RPMI8226 (cell line): ENCODE measurements around the gene MPST.
A peak's percentile ranks its signal among the peaks of the same experiment; 100 is the strongest.

Experiments used
- DNase-seq: peaks from one replicate; pipeline ENCODE4 v3.0.0-alpha.2; 2015

MPST gene

DNA sequence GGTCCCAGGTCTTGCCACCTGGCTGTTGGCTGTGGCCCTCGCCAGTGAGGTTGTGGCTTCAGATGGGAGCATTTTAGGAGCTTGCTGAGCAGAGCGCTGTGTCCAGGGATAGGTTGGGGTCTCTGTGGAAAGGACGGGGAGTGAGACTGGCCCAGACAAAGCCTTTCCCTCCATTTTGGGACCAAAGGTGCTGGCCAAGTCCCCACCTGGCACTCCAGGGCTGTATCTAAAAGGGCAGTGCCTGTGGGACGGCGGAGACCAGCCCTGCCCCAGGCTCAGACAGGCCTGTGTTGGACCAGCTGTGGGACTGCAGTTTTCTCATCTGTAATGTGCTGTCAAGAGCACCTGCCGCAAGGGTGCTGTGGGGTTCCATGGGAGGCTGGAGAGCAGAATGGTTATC is 27.0 kb downstream of the MPST start:
- DNase-seq = no peak

DNA sequence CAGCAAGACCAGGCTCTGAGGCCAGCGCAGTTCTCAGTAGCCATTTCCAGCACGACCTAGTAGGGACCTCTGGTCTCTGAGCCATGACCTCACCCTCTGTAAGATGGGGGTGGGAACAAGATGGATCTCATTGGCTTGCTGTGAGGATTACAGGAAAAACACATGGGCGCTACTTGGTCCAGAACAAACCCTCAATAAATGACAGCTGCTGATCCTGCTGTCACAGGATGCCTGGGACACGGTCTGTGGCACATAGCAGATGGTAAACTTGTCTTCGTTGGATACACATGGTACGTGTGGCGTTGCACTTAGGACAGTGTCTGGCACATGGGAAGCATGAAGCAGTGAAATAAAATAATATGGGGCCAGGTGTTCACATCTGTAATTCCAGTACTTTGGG is 27.5 kb downstream of the MPST start:
- DNase-seq = no peak

DNA sequence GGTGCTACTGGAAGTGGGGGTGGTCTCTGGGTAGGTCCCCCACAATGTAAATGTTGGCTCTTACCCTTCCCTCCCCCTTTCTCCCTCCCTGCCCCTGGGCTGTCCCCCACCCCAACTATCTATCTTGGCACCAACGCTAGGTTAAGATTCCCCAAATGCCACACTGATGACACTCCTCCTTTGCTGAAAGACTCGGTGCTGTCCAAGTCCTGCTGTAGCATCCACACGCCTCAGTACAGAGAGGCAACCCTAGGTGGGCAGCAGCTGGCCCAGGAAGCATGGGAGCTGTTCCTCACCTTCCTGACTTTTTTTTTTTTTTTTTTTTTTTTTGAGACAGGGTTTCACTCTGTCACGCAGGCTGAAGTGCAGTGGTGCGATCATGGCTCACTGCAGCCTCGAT is 28.6 kb downstream of the MPST start:
- no peak for DNase-seq

DNA sequence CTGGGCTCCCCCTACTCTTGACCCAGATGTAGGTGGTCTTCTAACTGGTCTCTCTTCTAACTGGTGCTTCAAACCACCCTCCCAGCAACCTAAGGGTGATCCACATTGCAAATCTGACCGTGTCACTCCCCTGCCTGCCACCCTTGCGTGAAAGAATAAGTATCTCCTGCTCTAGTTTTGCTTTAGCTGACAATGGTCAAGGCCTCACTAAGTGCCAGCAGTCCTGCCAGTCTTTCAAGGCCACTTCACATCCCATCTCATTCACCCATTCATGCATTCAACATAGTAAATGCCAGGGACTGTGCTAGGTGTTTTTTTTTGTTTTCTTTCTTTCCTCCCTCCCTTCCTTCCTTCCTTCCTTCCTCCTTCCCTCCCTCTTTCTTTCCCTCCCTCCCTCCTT is 29.7 kb downstream of the MPST start:
- no peak for DNase-seq

DNA sequence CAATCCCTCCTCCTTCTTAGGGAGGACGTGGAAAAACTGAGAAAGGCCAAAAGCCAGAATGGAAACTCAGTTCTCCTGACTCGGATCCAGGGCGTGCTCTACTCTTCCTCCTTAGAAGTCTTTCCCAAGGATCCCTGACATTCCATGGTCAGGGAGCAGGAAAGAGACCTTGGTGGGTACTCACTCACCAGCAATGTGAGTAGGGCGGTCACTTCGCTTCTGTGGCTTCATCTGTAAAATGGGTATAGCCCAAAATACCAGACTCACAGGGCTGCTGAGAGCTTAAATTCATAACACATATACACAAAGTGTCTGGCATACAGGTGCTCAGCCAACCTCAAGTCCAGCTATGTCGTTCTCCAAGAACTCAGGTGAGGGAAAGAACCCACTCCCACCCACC is 31.4 kb downstream of the MPST start:
- DNase-seq = no peak

DNA sequence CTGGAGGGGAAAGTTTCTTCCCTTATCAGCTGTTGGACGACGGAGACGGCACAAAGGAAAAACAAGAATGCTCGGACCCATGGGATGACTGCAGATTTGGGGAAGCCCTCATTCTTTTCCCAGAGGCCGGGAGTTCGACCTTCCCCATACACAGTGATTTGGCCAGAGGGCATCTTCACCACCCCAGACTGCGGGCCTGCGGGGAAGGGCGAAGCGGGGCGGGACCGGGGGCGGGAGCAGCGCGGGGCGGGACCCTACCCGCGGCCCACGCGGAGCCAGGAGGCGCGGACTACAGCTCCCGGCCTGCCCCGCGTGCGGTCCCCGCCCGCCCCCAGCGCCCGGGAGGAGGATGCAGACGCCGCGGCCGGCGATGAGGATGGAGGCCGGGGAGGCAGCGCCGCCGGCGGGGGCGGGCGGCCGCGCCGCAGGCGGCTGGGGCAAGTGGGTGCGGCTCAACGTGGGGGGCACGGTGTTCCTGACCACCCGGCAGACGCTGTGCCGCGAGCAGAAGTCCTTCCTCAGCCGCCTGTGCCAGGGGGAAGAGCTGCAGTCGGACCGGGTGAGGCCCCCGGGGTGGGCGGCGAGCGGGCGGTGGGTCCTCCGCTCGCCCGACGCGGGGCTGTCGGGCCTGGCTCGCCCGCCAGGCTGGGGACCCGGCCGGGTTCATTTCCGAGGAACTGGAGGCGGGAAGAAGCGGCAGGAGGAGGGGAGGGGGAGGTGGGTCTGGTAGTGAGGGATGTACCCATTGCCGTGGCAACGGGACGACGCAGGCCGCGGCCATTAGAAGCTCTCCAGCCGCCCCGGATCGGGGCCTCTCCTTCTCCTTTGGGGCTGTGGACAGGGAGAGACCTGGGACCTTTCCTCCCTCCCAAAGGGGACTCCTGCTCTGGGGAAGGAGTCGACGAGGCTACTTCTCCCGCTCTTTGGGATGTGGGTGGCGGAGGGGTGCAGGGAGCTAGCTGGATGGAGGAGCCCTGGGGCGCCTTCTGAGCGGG is 32.1 kb downstream of the MPST start, which contains the start of gene KCTD17:
KCTD17 (plus strand) TSS at position 352 of the 995 bp plus-strand sequence; CDS start at position 371, 19 bp downstream.
- DNase-seq = peak; percentile 83

DNA sequence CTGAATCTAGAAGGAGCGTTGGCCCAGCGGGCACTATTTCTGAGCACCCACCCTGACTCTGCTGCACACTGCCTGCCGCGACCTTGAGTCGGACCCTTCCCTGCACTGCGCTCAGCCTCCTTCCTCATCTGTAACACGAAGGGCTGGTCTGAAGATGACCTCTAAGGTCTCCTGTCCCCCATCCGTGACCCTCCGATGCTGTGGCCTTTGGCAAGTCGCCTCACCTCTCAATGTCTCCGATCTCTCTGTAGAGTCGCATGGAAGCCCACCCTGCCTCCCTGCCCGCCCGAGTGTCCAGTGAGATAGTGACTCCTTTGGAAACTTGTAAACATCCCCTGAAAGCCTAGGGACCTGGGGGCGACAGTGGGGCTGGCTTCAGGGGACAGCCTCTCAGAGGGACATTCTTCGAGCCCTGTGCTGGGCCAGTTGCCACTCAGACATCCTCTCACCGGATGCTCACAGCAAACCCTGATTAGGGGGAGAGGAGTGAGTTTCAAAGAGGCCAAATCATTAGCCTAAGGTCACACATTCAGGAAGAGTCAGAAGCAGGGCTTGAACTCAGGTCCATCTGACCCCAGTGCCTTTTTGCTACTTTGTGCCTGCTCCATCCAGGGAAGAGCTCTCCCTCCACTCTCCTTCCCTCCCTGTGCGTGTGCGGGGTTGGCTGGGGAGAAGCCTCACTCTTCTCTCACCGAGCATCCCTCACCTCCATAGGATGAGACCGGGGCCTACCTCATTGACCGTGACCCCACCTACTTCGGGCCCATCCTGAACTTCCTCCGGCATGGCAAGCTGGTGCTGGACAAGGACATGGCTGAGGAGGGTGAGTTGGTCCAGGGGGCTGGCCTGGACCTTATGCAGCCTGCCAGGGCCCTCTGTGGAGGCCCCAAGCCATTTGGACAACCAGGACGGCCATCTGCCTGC is 33.1 kb downstream of the MPST start:
- DNase-seq = no peak

DNA sequence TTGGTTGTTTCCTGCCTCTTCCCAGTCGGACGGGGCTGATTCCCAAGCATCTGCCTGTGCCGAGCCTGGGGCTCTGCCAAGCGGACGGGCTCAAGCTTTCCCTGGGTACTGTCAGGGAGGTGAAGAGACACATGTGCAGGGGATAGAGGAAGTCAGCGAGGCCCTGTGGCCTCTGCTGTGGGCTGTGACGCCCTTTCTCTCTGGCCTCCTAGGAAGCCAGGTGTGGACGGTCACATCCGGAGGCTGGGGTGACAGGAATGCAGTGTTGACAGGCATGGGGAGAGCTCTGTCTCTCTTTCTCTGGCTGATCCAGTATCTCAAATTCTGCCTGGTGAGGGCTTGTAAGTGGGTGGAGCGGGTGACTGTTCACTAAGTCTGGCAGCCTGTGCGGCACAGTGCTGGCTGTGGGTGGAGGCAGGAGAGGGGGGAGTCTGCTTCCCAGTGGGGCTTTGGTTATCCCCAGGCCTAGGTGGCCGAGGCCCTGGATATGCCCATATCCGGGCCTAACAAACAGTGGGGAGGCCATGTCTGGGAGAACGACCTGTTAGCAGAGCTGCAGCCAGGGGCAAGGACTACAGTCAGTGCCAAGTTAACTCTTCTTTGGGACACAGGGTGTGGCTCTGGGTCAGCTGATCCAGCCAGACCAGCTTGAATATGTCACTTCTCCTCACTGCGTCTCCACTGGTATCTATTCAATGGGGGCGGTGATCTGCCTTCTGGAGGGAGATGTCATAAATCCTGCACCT is 33.9 kb downstream of the MPST start:
- DNase-seq = no peak

DNA sequence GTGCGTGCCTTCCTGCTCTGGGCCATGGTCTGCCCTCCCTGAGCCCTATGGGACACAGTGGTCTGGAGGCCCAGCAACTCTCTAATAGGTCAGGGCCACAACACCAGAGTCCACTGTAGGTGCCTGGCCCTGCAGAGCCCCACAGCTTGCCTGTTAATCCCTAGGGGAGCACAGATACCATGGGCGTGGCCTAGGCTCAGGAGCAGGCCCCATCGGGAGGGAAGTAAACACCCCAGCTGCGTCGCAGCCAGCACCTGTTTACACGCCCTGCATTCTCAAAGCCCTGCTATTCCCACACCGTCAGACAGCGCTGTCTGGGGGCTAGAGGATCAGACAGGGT is 34.5 kb downstream of the MPST start:
- DNase-seq = no peak

DNA sequence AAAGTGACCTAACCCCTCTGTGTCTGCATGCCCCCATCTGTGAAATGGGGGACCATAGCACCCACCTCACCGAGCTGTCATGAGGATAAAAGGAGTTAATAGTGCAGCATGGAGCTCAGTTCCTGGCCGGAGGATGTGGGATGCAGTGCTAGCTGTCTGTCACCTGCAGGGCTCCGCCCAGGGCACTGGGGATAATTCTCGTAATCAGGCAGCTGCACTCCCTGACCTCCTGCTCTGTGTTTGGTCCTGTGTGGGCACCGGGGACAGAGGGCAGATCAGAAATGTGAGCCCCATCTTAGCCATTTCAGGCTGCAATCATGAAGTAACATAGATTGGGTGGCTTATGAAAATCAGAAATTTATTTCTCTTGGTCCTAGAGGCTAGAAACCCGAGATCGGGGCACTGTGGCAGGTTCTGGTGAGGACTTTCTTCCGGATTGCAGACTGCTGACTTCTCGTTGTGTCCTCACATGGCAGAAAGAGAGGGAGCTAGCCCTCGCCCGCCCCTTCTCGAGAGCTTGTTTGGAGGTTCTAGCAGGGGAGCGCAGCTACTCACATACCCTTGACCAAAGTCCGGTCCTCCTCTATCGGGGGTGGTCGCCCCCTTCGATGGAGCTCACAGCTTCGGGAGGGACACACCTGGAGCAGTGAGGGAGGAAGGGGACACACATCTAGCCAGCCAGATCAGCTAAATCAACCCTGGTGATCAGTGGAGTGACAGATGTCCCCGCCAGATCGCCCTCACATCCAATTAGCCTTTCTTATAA is 35.2 kb downstream of the MPST start:
- no peak for DNase-seq

DNA sequence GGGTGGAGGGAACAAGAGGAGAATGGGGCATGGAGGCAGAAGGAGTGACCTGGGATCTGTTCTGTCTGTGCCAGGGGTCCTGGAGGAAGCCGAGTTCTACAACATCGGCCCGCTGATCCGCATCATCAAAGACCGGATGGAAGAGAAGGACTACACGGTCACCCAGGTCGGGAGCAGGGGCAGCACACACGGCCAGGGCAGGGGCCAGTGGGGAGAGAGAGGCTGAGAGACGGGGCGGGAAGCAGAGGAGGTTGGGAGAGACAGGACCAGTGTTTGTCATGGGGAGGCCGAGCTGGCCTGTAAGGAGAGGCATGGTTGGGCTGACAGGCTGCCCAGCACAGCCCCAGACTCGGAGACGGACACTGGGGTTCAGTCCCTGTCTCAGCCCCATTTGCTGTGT is 36.7 kb downstream of the MPST start:
- DNase-seq = no peak

DNA sequence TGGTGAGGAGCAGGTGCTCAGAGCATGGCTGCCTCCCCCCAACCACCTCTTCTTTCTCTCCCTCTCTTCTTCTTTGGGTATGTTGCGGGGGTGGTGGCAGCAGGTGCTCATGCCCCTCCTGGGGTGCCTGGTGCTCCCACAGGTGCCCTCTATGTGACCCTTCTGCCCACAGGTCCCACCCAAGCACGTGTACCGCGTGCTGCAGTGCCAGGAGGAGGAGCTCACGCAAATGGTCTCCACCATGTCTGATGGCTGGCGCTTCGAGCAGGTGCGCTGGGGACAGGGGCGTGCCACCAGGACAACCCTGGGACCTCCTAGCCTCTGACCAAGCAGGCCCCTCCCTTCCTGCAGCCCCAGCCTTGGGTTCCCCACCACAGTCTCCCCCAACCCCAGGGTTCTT is 37.7 kb downstream of the MPST start:
- DNase-seq = no peak

DNA sequence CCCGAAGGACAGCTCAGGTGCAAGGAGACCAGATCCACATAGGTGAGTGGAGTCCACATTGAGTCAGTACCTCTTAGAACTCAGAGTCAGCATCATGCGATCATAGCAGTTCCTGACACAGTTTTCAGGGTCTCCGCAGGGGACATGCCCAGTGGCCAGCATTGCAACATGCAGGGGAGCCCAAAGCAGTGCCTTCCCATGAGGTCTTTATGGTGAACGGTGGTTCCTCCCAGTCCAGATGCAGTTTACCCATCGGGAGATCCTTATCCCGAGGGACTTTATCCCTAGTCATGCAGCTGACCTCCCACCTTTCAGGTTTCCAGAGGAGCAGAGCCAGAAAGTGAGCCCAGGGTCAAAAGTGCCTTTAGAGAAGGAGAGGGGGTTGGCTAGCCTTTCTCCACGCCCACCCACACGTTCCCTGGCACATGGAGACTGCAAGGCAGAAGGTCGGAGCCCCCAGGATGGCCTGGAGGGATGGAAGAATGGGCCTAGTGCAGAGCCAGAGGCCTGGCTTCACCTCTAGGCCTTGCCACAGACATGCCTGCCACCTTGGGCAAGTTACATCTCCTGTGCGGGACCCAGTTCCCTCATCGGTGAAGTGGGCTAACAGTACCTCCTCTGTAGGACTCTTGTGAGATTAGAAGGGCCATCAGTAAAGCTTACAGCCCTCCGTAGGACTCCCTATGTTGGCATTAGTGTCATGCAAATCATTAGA is 38.4 kb downstream of the MPST start:
- DNase-seq = no peak

DNA sequence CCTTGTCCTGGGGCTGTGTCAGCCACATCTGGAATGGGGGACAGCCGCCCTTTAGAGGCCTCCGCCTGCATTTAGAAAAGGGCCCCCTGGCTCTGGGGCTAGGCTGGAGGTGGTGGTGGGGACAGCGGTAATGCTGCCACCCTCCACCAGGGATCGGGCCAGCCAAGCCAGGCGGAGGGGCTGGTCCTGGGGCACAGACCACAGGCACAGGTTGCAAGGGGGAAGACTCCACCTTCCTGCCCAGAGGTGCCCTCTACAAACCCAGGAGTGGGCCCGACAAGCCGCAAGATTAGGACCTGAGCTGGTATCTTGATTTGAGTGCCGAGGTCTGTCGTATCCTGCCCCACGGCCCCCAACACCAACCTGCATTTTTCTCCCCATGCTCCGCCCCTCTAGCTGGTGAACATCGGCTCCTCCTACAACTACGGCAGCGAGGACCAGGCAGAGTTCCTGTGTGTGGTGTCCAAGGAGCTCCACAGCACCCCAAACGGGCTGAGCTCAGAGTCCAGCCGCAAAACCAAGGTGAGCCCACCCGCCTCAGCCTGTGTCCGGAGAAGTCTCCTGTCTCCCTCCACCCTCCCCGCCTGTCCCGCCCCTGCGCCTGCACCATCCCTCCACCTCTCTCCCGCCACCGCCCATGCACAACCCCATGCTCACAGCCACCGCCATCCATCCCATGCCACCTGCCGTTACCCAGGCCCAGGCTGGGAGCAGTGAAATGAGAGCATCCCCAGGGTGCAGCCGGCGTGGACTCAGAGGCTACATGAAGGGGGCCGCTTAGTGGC is 39.6 kb downstream of the MPST start:
- no peak for DNase-seq

DNA sequence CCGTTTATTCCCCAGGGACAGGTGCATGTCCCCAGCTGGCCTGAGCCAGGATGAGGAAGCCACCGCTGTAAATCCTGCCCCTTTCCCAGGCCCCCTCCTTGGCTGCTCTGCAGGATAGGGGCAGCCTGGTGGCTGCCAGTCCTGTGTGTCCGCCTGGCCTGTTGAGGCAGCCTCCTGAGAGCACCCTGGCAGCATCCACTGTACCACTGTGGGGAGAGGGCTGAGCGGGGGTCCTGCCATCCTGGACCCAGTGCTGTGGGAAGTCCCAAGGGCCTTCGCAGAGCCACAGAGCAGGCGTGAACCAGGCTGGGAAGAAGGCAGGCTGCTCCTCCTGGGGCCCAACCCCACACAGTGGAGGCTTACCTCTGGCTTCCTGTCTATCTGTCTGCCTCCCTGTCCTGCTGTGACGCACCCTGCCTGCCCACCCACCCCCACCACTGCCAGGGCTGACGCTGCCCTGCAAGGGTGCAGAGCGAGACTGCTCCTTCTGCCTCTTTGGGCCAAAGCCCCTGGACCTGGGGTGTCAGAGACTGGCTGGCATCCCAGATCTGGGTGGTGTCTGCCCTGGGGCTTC is 40.4 kb downstream of the MPST start:
- DNase-seq = no peak

DNA sequence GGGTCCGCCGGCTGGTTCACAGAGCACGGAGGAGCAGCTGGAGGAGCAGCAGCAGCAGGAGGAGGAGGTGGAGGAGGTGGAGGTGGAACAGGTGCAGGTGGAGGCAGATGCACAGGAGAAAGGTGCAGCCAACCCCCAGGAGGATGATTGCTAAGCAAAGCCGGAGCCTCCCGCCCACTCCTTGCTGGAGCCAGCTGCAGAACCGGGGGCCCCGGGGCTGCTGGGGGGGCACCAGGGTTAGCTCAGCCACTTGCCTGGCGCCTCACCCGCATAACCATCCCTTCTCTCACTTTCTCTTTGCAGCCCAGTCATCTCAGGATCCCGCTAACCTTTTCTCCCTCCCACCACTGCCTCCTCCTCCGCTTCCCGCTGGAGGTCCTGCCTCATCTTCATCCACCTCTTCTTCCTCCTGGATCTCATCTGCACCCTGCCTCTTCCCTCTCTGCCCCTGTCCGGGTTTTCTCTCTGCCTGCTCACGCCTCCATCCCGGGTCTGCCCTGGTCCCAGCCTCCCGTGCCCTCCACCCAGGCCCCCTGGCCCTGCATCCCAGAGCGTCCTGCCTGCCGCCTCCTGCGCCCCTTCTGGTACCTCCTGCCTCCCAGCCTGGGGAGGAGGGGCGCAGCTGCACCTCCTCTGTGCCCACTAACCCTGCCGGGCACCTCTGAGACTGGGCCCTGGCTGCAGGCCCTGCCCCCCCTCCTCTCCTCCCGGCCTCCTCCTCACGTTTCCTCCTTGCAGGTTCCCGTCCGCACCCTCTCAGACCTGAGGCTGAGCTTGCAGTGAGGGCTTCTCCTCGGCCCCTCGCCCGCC is 41.5 kb downstream of the MPST start:
- no peak for DNase-seq

DNA sequence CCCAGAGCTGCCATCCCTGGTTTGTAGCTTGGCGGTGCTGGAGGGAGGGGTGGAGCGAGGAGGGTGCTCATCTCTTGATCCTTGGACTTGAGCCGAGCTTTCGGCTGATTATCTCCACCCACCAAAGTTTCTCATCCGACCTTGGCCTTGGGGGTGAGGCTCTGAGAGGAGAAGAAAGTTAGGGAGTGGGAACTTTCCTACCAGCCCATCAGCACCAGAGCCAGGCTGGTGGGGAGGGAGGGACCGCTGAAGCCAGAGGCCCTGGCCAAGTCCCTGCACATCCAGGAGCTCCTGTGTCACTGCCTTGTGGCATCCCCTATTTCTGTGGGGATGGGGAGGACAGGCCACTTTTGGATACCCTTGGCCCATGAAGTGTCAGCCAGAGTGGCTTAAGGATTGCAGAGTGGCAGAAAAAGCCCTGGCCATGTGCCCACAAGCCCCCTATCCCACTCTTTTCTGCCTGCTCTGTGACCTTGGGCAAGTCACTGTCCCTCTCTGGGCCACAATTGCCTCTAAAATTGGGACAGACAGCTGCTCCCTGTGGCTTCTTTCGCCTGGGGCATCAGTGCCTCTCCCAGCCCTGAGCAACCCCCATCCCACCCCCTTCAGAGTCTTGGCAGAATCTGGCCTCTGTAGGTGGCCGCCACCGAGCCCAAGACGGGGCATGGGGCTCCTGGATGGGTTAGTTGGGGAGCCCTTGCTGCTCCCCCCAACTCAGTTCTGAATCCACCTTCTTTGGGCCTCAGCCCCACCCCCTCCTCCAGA is 42.3 kb downstream of the MPST start:
- no peak for DNase-seq

DNA sequence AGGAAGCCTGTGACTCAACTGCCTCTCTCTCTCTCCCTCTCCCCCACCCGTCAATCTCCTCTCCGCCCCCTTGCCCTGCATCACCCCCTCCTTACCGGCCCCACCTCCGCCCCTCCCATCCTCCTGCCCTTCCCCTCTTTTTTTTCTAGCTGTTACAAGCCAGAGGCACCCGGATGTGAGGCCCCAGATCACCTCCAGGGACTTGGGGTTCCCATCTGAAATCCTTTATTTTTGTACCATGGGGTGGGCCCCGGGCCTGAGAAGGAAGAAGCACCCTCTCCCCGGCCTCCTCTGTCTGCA is 42.8 kb downstream of the MPST start:
- no peak for DNase-seq
